H1 (cell line): ENCODE data around the gene NAV2. TPM values are rescaled to one million over a fixed set of nuclear protein-coding genes. Genes with fewer than 3 reads are reported as not detected.

Experiments
- BCL11A ChIP-seq, 2 experiments: IDR thresholded peaks; one replicate each; pipeline ENCODE4 v1.6.1; 2011; ENCODE audit warnings: low read depth in 2 of 2, low read length in 2 of 2, mild to moderate bottlenecking in 2 of 2
- CTCF ChIP-seq, 3 experiments: IDR thresholded peaks; 1 replicate in 2 of 3; 2 replicates in 1 of 3; pipeline versions ENCODE4 v1.5.1 to v1.6.1; 2011; ENCODE audit warnings: low read length in 3 of 3, mild to moderate bottlenecking in 3 of 3, inconsistent platforms in 2 of 3, low read depth in 1 of 3, moderate library complexity in 1 of 3; ENCODE audit not compliant: insufficient read depth in 1 of 3; ENCODE audit errors: control extremely low read depth in 1 of 3
- E2F6 ChIP-seq: IDR thresholded peaks from 2 replicates; pipeline ENCODE4 v1.6.1; 2012; ENCODE audit warnings: inconsistent platforms
- EP300 ChIP-seq, 2 experiments: IDR thresholded peaks; 1 replicate in 1 of 2; 2 replicates in 1 of 2; pipeline ENCODE4 v1.6.1; 2011 to 2012; ENCODE audit warnings: low read depth in 2 of 2, low read length in 2 of 2, mild to moderate bottlenecking in 2 of 2, borderline replicate concordance in 1 of 2, inconsistent platforms in 1 of 2, moderate library complexity in 1 of 2
- SAP30 ChIP-seq: fragments of 300-600 bp; sonication (generic); IDR thresholded peaks from 2 replicates; pipeline ENCODE4 v1.7.1; 2012; ENCODE audit warnings: low read length, moderate library complexity, mild to moderate bottlenecking, inconsistent platforms; ENCODE audit not compliant: insufficient read depth, insufficient replicate concordance
- SP1 ChIP-seq: IDR thresholded peaks from 2 replicates; pipeline ENCODE4 v1.6.1; 2011; ENCODE audit warnings: low read depth, low read length
- polyA plus RNA-seq, 7 experiments: library from polyadenylated mRNA; depleted of rRNA in 3 of 7; stranded (reverse) in 5 of 7; unstranded in 2 of 7; fragments of >200 nt in 5 of 7; fragments of 200-250 nt in 2 of 7; gene quantifications; 1 replicate in 5 of 7; 2 replicates in 1 of 7; 4 replicates in 1 of 7; pipeline versions ENCODE4 v1.2.1 to v1.2.3, GENCODE V29; 2011 to 2013; ENCODE audit warnings: missing spikeins in 2 of 7, mixed read lengths in 2 of 7
- total RNA-seq: library from RNA; stranded (reverse); fragmentation: NEBNext Ultra II Directional; extraction: Animal tissue kit (Norgen Biotek cat#: 25700); gene quantifications from 2 replicates; pipeline ENCODE4 v1.2.1, GENCODE V29; 2021

NAV2 gene
- total and polyA plus RNA-seq, 2 of the 8 experiments (the other 6 are each of a cell fraction or from before 2014, with no cell fraction given): 35.6 to 73.6 TPM

GRCh38 chr11:20017320-20017719, 304.7 kb downstream of the NAV2 start (continued):
- TF ChIP-seq SAP30: no peak
- no peak for TF ChIP-seq SP1
- no peak for TF ChIP-seq BCL11A (IDR thresholded peaks at IDR 0.05; ENCODE audit: low read depth in 2 of 2, low read length in 2 of 2)
- no peak for TF ChIP-seq E2F6
- no peak for TF ChIP-seq EP300 (IDR thresholded peaks at IDR 0.05; ENCODE audit: borderline replicate concordance in 1 of 2, low read depth in 2 of 2, low read length in 2 of 2)
- no peak for TF ChIP-seq CTCF (IDR thresholded peaks at IDR 0.05; ENCODE audit: control extremely low read depth in 1 of 3, insufficient read depth in 1 of 3, low read depth in 1 of 3, low read length in 3 of 3)
